RPMI7951 (cell line): ENCODE measurements around the gene MAP3K14. TPM values are rescaled to one million over a fixed set of nuclear protein-coding genes. Genes with fewer than 3 reads are reported as not detected.
"Not testable (repeated sequence)": the region's sequence is repeated elsewhere in the genome, so short reads cannot be mapped to it uniquely, and the experiment has no call there.

Experiments used
- DNase-seq: peaks from one replicate; pipeline ENCODE4 v3.0.0-alpha.2; 2012; ENCODE audit warnings: low read depth
- total RNA-seq: library from RNA; depleted of rRNA; stranded (reverse); fragments of >200 nt; shearing (Covaris generic); gene quantifications from 2 replicates; pipeline ENCODE4 v1.2.3, GENCODE V29; 2014

The MAP3K14 gene
- total RNA-seq, 1 experiment from 2014 or later, result 2.9 TPM

GRCh38 chr17:45315648-45316433 is 979 bp downstream of the MAP3K14 start:
- no peak for DNase-seq

GRCh38 chr17:45314741-45315647 is 1.8 kb downstream of the MAP3K14 start:
- peak; percentile 58 for DNase-seq

GRCh38 chr17:45313996-45314740 is 2.7 kb downstream of the MAP3K14 start:
- DNase-seq, result no peak

DNA sequence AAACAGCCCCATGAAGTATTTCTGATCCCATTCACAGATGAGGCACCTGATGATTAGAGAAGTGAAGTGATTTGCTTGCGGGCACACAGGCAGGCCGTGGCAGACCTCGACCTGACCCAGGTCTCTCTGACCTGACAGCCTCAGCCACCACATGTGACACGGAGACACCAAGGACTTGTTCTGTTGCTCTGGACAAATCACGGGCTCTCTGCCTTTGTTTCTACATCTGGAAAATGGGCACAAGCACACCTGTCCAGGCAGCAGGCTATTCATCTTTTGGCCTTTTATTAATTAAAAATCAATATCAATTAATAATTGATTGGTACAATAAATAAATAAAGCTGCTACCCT is 3.4 kb downstream of the MAP3K14 start:
- no peak for DNase-seq

DNA sequence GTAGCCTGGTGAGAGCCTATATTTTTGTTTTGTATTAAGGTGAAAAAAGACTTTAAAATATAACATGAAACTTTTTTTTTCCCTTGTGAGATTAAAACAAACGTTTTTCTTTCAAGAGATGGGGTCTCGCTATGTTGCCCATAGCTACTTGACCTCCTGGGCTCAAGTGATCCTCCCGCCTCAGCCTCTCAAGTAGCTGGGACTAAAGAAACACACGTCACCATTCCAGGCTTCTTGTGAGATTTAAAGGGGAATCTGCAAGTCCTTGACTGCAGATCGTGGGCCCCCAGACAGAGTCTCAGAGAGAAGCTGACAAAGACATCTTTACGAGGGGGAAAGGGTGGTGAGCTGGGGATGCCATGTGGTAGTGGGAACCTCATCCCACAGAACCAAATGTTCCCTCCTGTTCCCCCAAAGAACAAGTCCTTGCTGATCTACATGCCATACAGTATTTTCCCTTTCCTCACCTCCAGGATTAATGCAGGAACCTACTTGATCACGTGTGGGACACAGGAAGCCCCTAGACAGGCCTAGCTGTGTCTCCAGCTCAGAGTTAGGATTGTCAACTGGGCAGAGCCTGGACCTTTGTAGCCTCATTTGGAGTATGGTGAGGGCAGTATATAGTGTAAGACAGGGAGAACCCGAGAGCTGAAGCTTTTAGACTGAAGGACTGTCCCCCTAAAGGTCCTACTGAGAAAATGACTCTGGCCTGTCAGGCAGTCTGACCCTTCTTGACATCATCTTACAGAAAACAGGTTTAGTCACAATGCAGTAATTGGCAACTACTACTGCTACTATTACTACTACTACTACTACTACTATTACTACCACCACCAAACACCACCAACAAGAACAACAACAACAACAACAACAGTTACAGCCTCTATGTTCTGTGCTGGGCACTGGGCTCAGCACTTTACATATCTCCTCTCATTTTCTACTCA is 4.1 kb downstream of the MAP3K14 start:
- DNase-seq, result no peak

GRCh38 chr17:45311760-45312476 is 4.9 kb downstream of the MAP3K14 start:
- DNase-seq, result peak; percentile 88

DNA sequence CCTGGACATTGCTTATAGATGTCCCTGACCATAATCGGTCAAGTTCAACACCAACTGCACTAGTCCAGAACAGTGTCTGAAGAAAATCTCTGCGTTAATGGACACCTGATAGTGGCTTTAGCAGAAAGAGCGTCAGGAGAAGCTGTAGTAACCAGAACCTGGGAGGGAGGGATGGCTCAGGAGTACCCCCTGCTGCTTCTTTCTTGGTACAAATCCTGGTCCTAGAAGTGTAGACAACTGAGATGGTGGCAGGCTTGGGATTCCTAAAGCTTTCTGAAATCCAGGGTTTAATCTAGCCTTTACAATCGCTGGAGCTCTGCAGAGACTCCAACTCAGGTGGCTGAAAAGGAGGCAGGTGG is 5.4 kb downstream of the MAP3K14 start:
- DNase-seq, result no peak

DNA sequence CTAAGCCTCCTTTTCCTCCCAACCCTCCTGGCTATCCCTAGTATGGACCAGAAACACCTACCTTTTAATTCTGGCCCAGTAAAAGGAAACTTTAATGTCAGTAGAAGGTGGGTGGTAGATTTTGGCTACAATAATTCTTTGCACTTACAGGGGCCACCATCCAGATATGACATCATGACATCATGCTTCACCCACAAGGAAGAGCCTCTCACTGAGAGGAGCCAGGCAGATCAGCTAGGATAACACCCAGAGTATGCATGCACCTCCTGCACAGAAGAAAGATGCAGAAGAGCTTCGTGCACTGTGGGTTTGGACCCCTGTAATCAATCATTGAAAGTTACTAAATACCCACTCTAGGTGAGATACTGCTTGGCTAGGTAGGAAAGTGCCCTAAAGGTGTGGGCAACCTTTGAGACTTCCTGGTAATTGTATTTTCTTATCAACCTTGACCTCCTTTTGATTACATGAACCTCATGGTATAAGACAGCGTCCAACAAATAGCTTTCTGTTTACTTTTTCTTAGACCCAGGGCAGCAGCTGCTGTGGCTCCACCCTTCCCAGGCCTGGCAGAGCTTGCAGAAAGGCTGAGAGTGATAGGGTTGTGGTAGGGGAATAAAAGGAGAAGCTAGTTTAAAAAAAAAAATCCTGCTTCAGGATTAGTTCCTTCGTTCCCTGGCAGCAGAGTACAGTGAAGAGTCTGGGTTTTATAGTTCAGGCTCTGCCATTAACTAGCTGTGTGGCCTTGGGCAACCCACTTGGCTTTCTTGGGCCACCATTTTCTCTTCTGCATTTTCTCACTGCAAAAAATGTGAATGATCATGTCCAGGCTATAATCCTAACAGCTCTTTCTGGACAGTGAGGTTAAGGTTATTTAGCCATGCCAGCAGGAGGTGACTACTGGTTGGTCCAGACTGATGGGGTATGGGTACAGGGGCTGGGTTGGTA is 6.2 kb downstream of the MAP3K14 start:
- no peak for DNase-seq

- no peak for DNase-seq
These were observed 7.4 kb downstream of the MAP3K14 start for GRCh38 chr17:45309400-45309799.

DNA sequence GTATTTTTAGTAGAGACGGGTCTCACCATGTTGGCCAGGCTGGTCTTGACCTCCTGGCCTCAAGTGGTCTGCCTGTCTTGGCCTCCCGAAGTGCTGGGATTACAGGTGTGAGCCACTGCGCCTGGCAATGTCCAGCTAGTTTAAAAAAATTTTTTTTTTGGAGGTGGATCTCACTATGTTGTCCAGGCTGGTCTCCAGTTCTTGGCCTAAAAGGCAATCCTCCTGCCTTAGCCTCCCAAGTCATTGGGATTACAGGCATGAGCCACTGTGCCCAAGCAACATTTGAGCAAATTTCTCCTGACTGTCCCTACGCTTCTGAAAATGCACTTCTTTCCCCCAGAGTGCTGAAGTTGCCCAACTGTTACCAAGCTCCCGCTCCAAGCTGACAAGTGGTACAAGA is 8.0 kb downstream of the MAP3K14 start:
- no peak for DNase-seq

DNA sequence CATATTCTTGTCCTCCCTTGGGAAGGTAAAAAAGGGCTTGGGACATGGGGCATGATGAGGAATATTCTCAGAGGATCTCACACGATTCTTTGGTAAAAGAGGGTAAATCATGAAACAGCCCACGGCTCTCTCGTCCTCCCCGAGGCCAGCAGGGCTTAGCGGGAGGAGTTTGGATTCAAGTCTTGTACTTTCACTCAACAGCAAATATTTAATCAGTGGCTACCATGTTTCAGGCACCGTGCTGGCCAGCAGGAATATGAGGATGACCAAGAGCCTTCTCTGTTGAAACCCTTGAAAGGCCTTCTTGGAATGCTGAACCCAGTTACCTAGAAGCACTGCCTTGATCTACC is 8.8 kb downstream of the MAP3K14 start:
- DNase-seq, result no peak

DNA sequence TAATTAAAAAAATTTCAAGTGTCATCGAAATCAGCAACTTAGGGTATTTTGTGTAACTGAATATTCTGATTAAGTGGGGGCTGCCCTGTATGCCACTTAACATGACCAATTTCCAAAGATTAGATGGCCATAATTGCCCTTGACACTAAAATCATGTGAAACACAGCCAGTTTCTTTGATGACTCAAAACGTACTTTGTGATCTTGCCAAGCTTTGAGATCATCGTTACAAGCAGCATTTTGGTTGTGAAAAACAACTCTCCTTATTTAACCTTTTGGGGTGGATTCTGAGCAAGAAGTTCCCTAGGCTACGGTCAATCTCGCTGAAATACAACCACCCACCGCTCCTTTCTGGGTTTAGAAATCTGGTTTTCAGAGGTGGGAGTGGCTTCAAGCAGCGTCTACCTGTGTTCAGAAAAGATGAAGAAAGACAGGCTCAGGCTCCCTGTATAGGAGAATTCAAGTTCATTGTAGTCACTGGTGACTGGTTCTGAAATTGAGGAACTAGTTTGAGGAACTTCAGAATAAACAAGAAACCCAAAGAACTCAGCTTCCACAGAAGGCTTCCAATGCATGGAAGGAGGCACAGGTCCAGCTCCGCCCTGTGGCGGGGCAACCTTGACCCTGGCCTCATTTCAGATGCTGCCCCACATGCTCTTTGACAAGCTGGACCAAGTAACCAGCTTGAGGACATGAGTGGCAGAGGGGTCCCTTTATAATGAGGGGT is 9.4 kb downstream of the MAP3K14 start:
- DNase-seq, result peak; percentile 90

- DNase-seq, result no peak
These were observed 10.2 kb downstream of the MAP3K14 start for GRCh38 chr17:45306623-45307022.

DNA sequence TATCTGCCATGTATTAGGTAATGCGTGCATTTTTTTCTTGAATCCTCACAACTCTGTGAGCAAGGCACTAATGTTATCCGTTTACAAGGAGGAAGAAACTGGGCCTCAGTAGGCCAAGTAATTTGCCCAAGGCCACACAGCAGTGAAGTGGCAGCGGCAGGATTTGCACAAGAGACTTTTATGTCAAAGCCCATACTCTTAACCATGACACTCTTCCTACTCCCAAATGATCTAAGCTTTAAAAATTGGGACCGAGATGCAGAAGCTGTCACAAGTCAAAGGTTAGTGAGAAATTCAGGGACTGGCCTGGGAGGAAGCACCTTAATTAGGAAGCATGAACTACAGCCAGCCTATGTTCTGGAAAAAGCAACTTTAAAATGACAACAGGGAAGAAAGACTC is 10.7 kb downstream of the MAP3K14 start:
- DNase-seq, result no peak

- DNase-seq, result peak; percentile 86
These were observed 11.2 kb downstream of the MAP3K14 start for GRCh38 chr17:45305530-45306087.

DNA sequence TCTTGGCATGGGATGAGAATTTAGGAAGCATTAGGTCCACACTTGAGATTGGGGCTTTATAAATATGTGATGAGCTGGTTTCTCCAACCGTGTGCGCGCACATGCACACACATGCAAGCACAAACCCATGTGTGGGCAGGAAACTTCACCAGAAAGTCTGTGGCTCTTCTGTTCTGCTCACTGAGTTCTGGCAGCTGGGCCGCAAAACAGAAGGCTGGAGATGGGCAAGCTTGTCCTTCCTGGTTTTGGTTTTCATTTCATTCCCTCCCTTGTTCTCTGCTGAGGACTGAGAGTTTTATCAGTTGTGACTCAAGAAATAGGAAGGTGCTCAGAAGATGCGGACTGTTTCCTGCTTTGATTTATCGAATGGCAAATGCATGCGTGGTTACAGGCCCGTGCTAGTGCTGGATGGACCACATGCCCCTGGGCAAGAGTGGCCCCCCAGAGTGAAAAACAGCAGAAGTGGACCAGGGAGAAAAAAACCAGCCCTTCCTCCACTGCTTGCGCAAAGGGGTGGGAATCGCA is 14.1 kb downstream of the MAP3K14 start:
- DNase-seq, result peak; percentile 94

DNA sequence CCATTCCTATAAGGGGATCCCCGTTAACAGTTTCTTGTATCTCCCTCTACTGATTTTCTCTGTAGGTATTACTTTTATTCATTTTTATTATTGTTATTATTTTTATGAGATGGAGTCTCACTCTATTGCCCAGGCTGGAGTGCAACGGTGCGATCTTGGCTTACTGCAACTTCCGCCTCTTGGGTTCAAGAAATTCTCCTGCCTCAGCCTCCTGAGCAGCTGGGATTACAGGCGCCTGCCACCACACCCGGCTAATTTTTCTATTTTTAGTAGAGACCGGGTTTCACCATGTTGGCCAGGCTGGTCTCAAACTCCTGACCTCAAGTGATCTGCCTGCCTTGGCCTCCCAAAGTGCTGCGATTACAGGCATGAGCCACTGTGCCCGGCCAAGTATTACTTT is 14.6 kb downstream of the MAP3K14 start:
- DNase-seq, result not testable (repeated sequence)

DNA sequence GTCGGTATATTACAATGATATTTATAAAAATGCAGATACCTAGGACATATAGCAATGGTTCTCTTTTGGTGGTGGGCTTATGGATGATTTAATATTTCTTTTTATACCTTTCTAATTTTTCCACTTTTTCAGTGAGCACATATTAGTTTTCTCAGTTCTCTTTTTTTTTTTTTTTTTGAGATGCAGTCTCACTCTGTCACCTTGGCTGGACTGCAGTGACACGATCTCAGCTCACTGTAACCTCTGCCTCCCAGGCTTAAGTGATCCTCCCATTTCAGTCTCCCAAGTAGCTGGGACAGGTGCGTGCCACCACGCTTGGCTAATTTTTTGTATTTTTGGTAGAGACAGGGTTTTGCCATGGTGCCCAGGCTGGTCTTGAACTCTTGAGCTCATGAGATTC is 15.1 kb downstream of the MAP3K14 start:
- DNase-seq, result no peak
